Activated B cell treated with CpG ODN at 0.5 μM for 24 hours (primary cell): ENCODE data around the gene RUNDC3A. TPM values are rescaled to one million over a fixed set of nuclear protein-coding genes. Genes with fewer than 3 reads are reported as not detected.

ENCODE experiments used
- ATAC-seq: fragments of 200-7000 bp; cut with Tn5 transposase; one replicate; pipeline ENCODE4 v1.10.0; 2021; ENCODE audit warnings: low read depth, mild to moderate bottlenecking, moderate library complexity
- CTCF ChIA-PET: fragments of 350-600 bp; sonication (Branson Sonifier 250); formaldehyde crosslinking; loops from one replicate; lab custom pipeline; 2021; ENCODE audit warnings: antibody characterized with exemption; lab: Charles Lee
- POLR2A ChIA-PET: fragments of 350-600 bp; sonication (Branson Sonifier 250); formaldehyde crosslinking; loops from one replicate; lab custom pipeline; 2021; ENCODE audit warnings: antibody characterized with exemption; lab: Charles Lee
- DNase-seq: peaks from one replicate; pipeline ENCODE4 v3.0.0; 2022
- H3K27ac Mint-ChIP-seq: one replicate; pipeline ENCODE4 v1.8.0; 2020; ENCODE audit warnings: mixed read lengths
- H3K27me3 Mint-ChIP-seq: one replicate; pipeline ENCODE4 v1.8.0; 2021; ENCODE audit warnings: mixed read lengths
- H3K36me3 Mint-ChIP-seq: one replicate; pipeline ENCODE4 v1.8.0; 2021; ENCODE audit warnings: low read depth, mixed read lengths
- H3K4me1 Mint-ChIP-seq: one replicate; pipeline ENCODE4 v1.8.0; 2021; ENCODE audit warnings: mixed read lengths
- H3K4me3 Mint-ChIP-seq: one replicate; pipeline ENCODE4 v1.8.0; 2020; ENCODE audit warnings: mild to moderate bottlenecking, mixed read lengths
- H3K9me3 Mint-ChIP-seq: one replicate; pipeline ENCODE4 v1.8.0; 2020; ENCODE audit warnings: mixed read lengths
- CTCF ChIP-seq: fragments of 200-600 bp; IDR thresholded peaks from one replicate; pipeline ENCODE4 v1.8.0; 2022; ENCODE audit warnings: antibody characterized with exemption, mild to moderate bottlenecking
- intact Hi-C: fragments of 100-400 bp; cut with micrococcal nuclease; formaldehyde crosslinking; loops from one replicate; pipeline ENCODE4 v1.15.1; 2024
- total RNA-seq: library from RNA; stranded (reverse); gene quantifications from 2 replicates; pipeline ENCODE4 v1.2.3, GENCODE V29; 2022

RUNDC3A gene
- total RNA-seq, 1 donor from 2014 or later, result 0.07 TPM

- CTCF ChIA-PET, result interaction anchor here (12.4 kb wide), 1 partner anchor 148 kb away, joined by 108 read pairs; no protein-coding TSS in a partner anchor
- no peak overlapping the region for H3K4me3 Mint-ChIP-seq
- no peaks in the 10 kb centered on the region for H3K36me3 Mint-ChIP-seq
- POLR2A ChIA-PET, result interaction anchor here (0.7 to 1.1 kb wide), 3 partner anchors 33 to 159 kb away, joined by 3 to 4 read pairs (median 3); no protein-coding TSS in a partner anchor
- ATAC-seq (no peak), DNase-seq (no peak)
- H3K27ac Mint-ChIP-seq, result no peak overlapping the region
- peaks cover 6% of the 10 kb centered on the region for H3K27me3 Mint-ChIP-seq
- TF ChIP-seq CTCF, result no peak
- H3K4me1 Mint-ChIP-seq, result peaks cover 11% of the 10 kb centered on the region
- intact Hi-C loops, result no loop called here
- no peaks in the 10 kb centered on the region for H3K9me3 Mint-ChIP-seq
These were observed 50.6 kb downstream of the RUNDC3A start for GRCh38 chr17:44359006-44359405.

GRCh38 chr17:44359458-44360143 lies 51.2 kb downstream of the RUNDC3A start:
- DNase-seq (no peak), ATAC-seq (no peak)
- Mint-ChIP-seq H3K9me3 (no peaks in the 10 kb centered on the region), H3K27ac (no peak overlapping the region), H3K4me1 (peaks cover 11% of the 10 kb centered on the region), H3K4me3 (no peak overlapping the region), H3K36me3 (no peaks in the 10 kb centered on the region), H3K27me3 (peaks cover 6% of the 10 kb centered on the region)
- ChIA-PET POLR2A (interaction anchor here (0.6 to 1.1 kb wide), 3 partner anchors 138 to 159 kb away, joined by 3 to 4 read pairs (median 3); no protein-coding TSS in a partner anchor), CTCF (interaction anchor here (12.4 kb wide), 1 partner anchor 148 kb away, joined by 108 read pairs; no protein-coding TSS in a partner anchor)
- intact Hi-C loops, result no loop called here
- no peak for TF ChIP-seq CTCF

- H3K4me1 Mint-ChIP-seq, result peaks cover 11% of the 10 kb centered on the region
- CTCF ChIA-PET, result no interaction called here
- H3K4me3 Mint-ChIP-seq, result no peak overlapping the region
- no peak overlapping the region for H3K27ac Mint-ChIP-seq
- DNase-seq (no peak), ATAC-seq (no peak)
- no peaks in the 10 kb centered on the region for H3K9me3 Mint-ChIP-seq
- H3K27me3 Mint-ChIP-seq, result peaks cover 11% of the 10 kb centered on the region
- intact Hi-C loops, result no loop called here
- TF ChIP-seq CTCF, result no peak
- H3K36me3 Mint-ChIP-seq, result no peaks in the 10 kb centered on the region
- POLR2A ChIA-PET, result interaction anchor here (0.6 to 1.1 kb wide), 3 partner anchors 138 to 139 kb away, joined by 3 to 4 read pairs (median 4); no protein-coding TSS in a partner anchor
These were observed 51.7 kb downstream of the RUNDC3A start for GRCh38 chr17:44360144-44360533.

GRCh38 chr17:44360826-44361225 lies 52.4 kb downstream of the RUNDC3A start:
- CTCF ChIA-PET, result interaction anchor here (0.5 kb wide), 1 partner anchor 207 kb away, joined by 3 read pairs; no protein-coding TSS in a partner anchor
- H3K27me3 Mint-ChIP-seq, result peaks cover 12% of the 10 kb centered on the region

More at GRCh38 chr17:44360826-44361225, 52.4 kb downstream of the RUNDC3A start:
- H3K27ac Mint-ChIP-seq, result no peak overlapping the region
- ATAC-seq (no peak), DNase-seq (no peak)
- no peaks in the 10 kb centered on the region for H3K36me3 Mint-ChIP-seq
- TF ChIP-seq CTCF, result no peak
- peaks cover 11% of the 10 kb centered on the region for H3K4me1 Mint-ChIP-seq
- intact Hi-C loops, result no loop called here
- POLR2A ChIA-PET, result interaction anchor here (1.1 kb wide), 1 partner anchor 139 kb away, joined by 4 read pairs; no protein-coding TSS in a partner anchor
- no peaks in the 10 kb centered on the region for H3K9me3 Mint-ChIP-seq
- H3K4me3 Mint-ChIP-seq, result no peak overlapping the region
